Germinal center (tissue), 1 donor: ENCODE data around the gene MACROD1.

ENCODE experiments used
- DNase-seq: peaks from one replicate; pipeline ENCODE4 v3.0.0; 2012; ENCODE audit warnings: mixed read lengths, low spot score

MACROD1 gene

GRCh38 chr11:64131683-64132190, 34.2 kb downstream of the MACROD1 start:
- DNase-seq: no peak

GRCh38 chr11:64130618-64131017, 35.3 kb downstream of the MACROD1 start:
- DNase-seq: no peak

GRCh38 chr11:64129403-64129802, 36.5 kb downstream of the MACROD1 start:
- DNase-seq: no peak

- DNase-seq: no peak
Measured at GRCh38 chr11:64128255-64129006, 37.5 kb downstream of the MACROD1 start.

GRCh38 chr11:64127267-64128072, 38.4 kb downstream of the MACROD1 start:
- no peak for DNase-seq

- no peak for DNase-seq
Measured at GRCh38 chr11:64126796-64127195, 39.1 kb downstream of the MACROD1 start.

- DNase-seq: no peak
Measured at GRCh38 chr11:64126371-64126770, 39.5 kb downstream of the MACROD1 start.

GRCh38 chr11:64125676-64126075, 40.2 kb downstream of the MACROD1 start:
- no peak for DNase-seq

- no peak for DNase-seq
Measured at GRCh38 chr11:64124147-64124546, 41.8 kb downstream of the MACROD1 start.

GRCh38 chr11:64123679-64124078, 42.2 kb downstream of the MACROD1 start:
- DNase-seq: no peak

- DNase-seq: no peak
Measured at GRCh38 chr11:64122411-64123410, 43.2 kb downstream of the MACROD1 start.

- DNase-seq: no peak
Measured at GRCh38 chr11:64121663-64122410, 44.1 kb downstream of the MACROD1 start.

GRCh38 chr11:64120951-64121569, 44.9 kb downstream of the MACROD1 start:
- DNase-seq: no peak

GRCh38 chr11:64119700-64120099, 46.2 kb downstream of the MACROD1 start:
- DNase-seq: no peak

- no peak for DNase-seq
Measured at GRCh38 chr11:64118876-64119665, 46.8 kb downstream of the MACROD1 start.

GRCh38 chr11:64117763-64118459, 48.0 kb downstream of the MACROD1 start:
- DNase-seq: no peak

- no peak for DNase-seq
Measured at GRCh38 chr11:64115531-64116522, 50.1 kb downstream of the MACROD1 start.

GRCh38 chr11:64114231-64114630, 51.7 kb downstream of the MACROD1 start:
- no peak for DNase-seq
